ENCODE measurements around the gene TENT5C.

Gene TENT5C

GRCh38 chr1:117592155-117592554 lies 13.7 kb upstream of the TENT5C start:
- DNase-seq (ENCODE audit: low spot score) = no peak

DNA sequence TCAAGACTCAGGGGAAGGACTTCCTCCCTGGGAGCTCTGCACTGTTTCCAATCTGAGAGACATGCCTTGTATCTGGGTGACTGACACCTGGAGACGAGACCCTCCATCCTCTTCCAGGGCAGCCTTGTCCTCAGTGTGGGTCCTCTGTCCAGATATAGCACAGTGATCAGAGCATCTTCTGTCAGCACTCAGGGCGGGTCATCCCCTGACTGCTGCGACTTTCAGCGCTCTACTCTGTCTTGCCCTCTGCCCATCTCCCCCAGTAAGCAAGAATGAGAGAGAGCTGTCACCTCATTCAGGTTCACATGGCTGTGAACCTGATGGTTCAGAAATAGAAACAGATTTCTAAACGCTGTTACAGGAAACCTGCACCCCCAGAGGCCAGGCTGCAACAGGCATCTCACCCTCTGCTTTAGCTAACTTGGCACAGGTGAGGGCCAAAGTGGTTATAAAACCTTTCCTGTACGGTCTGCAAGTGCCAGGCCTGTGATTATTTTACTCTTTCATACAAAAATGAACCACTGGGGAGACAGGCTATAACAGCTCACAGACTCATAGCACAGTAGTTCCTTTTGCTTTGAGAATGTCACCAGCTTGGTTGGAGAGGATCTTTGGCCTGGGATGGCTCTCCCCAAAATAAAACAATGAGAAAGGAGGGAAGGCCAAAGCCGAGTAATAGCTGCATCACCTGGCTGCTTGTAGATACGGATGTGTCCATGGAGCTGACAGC lies 11.4 kb upstream of the TENT5C start:
- DNase-seq (ENCODE audit: low spot score) = no peak

GRCh38 chr1:117596023-117596720 lies 9.7 kb upstream of the TENT5C start:
- peak; percentile 68 for DNase-seq (ENCODE audit: low spot score)

DNA sequence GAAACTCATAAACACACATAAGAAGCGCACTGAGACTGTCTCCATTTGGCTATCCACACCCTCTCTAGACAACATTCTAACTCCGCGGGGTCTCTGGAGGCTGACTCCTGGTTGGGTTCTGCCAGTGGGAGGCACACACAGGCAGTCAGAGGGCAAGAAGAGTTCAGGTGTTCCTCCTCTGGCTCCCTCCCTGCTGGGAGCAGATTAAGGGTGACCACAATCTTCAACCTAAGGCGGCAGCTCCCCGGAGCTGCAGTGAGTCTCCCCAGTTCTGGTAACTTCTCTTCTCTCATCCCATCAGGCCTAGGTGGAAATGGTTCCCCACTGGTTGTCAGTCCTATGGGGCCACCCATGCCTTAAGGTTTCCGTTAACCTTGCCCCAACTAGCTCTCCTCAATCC lies 7.4 kb upstream of the TENT5C start:
- DNase-seq (ENCODE audit: low spot score) = no peak

DNA sequence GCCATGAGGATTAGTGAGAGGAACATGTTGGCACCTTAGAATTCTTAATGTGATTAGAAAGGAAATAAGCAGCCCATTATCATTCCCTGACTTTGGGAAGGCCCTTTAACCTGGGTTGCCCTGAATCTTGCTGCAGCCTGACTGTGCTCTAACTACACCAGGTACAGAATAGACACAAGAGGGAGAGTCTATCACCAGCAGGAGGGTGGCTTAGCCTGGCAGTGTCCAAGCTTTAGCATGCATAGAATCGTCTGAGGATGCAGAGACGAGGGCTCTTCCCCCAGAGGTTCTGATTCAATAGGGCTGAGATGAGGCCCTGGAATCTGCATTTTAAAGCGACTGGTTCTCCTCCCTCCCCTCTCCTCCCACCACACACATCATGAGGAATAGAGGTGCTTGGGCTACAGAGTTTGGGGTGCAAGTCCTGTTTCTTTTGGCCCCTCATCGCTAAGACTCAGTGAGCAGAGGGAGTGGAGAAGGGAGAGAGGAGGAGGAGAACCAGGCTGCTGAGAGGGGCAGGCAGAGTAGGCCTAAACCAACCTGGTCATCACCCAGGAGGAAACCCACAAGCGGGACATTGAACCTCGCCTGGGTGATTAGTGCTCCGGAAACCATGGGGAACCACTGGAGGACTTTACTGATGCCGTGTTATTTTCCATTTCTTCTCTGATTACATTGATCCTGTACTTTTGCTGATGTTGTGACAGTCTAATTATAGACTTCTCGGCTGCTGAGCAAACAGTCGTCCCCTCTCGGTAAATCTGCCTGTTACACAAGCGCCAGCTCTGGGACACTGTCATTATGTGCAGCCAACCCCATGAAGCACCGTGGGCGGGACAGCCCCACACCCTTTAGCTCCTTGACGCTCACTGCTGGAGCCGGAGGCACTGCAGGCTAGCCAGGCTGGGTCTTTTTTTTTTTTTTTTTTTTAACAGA lies 6.3 kb upstream of the TENT5C start:
- DNase-seq (ENCODE audit: low spot score) = no peak

DNA sequence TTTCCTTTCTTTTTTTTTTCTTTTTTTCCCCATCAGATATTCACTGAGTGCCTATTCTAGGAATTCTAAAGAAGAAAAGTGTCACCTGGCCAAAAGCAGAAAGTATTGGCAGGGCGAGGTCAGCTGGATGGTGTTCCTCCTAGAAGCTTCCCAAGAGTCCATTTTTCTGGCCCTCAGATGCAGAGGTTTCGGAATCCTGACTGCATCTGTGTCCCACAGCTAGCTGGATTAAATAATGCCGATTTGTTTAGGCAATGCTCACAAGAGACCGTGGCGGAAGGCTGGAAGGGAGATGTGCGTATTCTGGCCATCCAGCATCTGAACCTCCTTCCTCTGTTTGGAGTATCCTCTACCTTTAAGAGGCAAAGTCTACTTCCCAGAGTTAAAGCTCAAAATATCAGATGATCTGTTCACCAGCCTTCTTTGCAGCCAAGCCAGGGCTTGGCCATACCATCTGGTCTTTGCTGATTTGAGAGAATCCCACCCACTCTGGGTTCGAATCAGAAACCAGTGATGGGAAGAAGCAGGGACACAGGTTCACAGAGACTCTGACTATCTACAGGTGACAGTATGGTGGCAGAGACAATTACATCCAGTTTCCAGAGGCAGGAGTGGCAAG lies 5.4 kb upstream of the TENT5C start:
- no peak for DNase-seq (ENCODE audit: low spot score)

DNA sequence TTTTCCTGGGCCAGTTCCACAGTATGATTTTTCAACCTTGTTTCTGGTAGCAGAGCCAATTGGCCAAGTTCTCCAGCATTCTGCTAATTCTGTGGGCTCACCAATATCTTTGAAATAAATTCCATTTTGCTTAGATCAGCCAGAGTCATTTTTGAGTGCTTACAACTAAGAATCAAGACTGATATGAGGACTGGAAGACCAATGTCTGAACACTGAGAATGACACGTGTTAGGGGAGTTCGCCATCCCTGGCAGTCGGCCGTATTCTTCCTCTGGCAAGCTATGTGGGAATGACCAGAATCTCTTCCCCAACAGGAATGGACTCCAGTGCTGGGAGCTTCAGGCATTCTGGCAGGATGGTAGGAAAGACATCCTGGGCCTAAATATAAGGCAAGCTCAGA lies 4.9 kb upstream of the TENT5C start:
- no peak for DNase-seq (ENCODE audit: low spot score)

- no peak for DNase-seq (ENCODE audit: low spot score)
These were observed 3.0 kb upstream of the TENT5C start for GRCh38 chr1:117602862-117603261.

DNA sequence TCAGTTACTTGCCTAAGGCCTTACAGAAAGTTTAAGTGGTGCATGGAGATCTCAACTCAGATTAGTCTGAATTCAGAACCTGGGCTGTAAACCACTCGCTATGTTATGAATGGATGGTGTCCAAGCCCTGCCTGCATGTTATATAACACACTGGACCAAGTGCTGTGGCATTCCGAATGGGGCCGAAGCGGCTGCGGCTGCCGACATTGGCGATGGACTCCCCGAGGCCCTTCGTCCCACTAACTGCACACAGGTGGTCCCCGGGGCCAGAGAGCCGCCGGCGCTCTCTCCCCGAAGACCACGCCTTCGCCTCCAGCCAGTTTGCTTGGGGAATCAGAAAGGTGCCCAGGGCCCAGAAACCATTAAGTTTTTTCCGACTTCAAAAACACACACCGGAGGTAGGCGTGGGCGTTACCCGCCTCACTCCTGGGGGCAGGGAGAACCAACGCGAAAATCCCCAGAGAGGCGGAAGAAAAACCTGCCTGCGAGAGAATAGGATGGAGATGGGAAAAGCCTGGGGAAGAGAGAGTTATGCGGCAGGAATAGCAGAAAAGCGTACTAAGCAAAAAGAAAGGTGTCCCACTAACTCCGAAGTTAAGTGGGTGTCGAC lies 579 bp upstream of the TENT5C start:
- DNase-seq (ENCODE audit: low spot score) = no peak

DNA sequence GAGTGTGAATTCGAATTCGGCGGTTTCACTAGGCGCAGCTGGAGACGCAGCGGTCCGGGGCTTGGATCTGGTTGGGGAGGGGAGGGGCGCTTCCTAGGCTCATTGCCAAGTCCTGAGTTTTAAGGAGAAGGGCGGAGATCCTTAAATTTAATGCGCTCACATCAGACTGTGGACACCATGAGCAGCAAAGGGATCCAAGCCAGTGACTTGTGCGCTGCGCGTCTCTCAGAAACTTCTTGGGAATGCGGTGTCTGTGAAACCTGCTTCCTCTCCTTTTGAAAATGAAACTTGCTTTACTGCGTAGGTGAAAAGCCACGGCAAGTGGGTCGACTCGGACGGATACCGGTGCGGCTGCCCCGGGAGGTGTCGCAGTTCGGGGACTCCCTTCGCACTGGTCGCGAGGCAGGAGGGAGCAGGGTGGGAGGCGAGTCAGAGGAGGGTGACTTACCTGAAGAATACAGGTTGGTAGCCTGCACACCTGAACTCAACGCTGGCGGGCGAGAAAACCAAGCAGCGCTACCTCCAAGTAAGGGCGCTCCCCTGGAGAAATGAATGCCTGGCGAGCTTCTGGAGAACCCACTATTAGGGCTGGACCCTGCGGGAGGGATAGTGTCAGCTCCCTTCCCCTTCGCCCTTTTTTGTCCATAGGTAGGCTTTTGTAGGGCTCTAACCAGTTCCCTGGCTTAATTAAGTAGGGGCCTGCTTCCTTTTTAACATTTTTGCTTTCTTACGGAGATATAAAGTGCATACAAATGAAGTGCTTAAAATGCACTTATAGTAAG lies 992 bp downstream of the TENT5C start:
- peak; percentile 25 for DNase-seq (ENCODE audit: low spot score)

- DNase-seq (ENCODE audit: low spot score) = no peak
These were observed 1.6 kb downstream of the TENT5C start for GRCh38 chr1:117607471-117607870.

DNA sequence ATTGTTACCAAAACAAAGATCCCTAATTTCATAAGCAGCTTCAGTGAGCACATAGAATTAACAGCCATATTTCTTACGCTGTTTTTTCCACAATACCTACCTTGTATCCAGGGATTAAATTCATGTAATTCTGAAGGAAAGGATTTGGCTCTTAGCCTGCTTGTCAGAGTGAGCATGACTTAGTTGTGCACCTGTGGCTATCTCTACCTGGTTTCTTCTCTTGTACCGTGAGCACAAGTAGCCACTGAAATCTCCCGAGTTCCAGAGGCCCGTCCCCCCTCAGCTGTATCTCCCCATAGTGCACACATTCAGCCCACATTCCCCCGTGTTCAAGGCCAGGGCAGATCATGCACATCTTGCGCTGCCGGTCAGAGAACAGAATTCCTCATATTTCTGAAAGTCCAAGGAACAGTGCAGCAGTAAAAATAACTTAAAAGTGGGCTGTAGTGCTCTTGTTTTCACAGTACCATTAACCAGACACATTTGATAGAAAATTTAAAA lies 2.3 kb downstream of the TENT5C start:
- DNase-seq (ENCODE audit: low spot score) = no peak

- DNase-seq (ENCODE audit: low spot score) = no peak
These were observed 2.9 kb downstream of the TENT5C start for GRCh38 chr1:117608758-117609157.

GRCh38 chr1:117609471-117609911 lies 3.6 kb downstream of the TENT5C start:
- no peak for DNase-seq (ENCODE audit: low spot score)

DNA sequence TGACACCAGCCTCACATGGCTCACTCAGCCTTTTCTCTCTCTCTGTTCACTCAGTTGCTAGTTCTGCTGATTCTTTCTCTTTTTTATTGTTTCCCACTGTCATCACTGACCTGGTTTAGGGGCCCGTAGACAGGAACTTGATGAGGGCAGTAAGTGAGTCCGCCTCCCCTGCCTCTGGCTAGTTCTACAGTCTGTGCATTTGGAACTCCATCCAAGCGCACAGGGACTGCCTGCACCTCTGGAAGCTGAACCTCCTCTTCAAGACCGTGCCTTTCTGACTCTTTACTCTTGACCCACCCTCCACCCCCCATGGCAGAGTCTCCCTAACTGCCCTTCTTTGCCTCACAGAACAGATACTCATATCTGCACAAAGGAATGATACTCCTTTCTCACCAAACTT lies 4.2 kb downstream of the TENT5C start:
- DNase-seq (ENCODE audit: low spot score) = no peak

GRCh38 chr1:117611121-117611601 lies 5.3 kb downstream of the TENT5C start:
- DNase-seq (ENCODE audit: low spot score) = no peak

DNA sequence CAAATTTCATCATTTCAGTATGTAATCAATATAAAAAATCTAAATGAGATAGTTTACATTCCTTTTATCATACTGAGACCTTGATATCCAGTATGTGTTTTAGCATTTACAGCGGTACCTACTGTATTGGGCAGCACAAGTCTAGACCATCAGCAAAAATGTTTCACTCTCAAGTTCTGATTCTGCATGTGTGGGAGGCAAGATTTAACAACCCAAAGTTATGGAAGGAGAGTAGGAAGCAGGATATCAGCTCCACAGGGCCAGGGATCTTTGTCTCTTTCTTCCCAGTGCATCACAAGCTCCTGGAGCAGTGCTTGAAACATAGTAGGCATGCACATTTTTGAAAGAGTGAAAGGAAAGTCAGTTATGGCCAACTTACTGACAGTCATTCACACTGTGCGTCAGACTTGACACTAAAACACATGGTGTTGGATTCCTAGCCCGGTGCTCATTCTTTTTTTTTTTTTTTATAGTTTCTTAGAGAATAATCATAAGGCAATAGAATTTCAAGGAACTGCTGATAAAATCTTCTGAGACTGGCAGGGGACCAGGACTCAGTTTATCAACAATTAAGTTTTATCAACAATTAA lies 6.1 kb downstream of the TENT5C start:
- DNase-seq (ENCODE audit: low spot score) = no peak

DNA sequence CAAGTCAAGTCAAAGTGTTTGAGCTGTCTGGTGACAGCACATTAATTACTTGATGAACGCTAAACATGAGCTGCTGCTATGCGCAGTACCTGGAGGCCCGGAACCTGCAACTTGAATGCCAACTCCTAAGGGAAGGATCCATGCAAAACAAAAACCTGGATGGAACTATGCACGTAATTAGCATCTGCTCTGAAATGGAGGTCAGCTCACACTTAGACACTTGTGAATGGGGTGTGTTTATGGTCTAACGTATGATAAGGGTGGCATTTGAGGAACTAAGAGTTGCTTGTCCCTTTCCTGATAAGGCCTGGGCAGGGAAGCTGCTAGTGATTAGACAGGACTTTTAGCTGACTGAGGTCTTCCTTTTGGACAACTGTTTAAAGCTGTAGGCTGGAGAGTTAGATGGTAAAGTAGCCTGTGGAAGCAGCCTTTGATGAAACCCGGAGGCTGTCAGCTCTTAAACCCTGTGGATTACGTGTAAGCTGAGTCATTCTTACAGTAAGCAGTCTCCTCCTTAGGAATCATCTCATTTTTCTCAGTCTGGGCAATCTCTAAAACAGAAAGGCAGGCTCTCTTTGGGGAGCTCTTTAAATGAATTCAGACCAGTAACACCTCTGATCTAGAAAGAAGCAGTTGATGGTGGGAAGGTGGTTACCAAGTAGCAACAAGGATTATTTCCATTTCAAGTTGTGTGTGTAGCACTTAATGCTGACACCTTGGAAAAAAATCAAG lies 6.8 kb downstream of the TENT5C start:
- DNase-seq (ENCODE audit: low spot score) = no peak

DNA sequence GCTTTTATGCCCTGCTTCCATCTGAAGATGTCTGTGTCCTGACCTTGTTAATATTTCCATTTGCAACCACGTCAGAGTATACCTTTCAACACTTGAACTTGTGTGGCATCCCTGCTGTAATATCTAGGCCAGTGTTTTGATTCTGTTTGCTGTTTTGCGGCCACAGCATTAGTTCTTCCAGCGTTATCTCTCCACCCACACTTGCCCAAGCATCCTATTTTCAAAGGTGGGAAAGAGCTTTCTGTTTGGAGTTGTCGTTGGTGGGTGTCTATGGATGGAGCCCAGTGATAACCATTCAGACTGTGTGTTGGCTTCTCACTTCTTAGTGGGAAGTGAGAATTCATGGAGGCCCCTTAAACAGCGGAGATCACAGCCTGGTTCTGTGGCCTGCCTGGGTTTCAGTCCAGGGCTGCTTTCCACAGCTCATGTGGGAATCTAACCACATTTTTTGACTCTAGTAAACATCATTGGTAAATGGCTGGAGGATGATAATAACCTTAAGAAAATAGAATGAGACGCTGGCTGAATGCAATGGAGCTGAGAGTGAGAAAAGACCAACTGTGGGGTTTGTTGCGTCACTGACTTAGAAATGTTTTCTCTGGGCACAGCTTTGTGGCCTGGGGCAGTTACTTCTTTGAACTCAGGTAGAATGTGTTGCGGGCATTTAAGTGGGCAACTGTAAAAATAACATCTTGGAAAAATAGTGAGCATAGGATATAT lies 7.6 kb downstream of the TENT5C start:
- no peak for DNase-seq (ENCODE audit: low spot score)

All from germinal center (tissue), 1 donor.